H1 (cell line): ENCODE measurements around the gene RAB40C.

Experiments used
- CREB1 ChIP-seq: IDR thresholded peaks from 2 replicates; pipeline ENCODE4 v1.6.1; 2012; ENCODE audit warnings: inconsistent platforms
- CTCF ChIP-seq, 3 experiments: IDR thresholded peaks; 1 replicate in 2 of 3; 2 replicates in 1 of 3; pipeline versions ENCODE4 v1.5.1 to v1.6.1; 2011; ENCODE audit warnings: low read length in 3 of 3, mild to moderate bottlenecking in 3 of 3, inconsistent platforms in 2 of 3, low read depth in 1 of 3, moderate library complexity in 1 of 3; ENCODE audit not compliant: insufficient read depth in 1 of 3; ENCODE audit errors: control extremely low read depth in 1 of 3
- EGR1 ChIP-seq: IDR thresholded peaks from 2 replicates; pipeline ENCODE4 v1.6.1; 2011; ENCODE audit warnings: low read depth, low read length, borderline replicate concordance
- HDAC2 ChIP-seq, 2 experiments: fragments of 300-600 bp in 1 of 2; sonication (generic) in 1 of 2; IDR thresholded peaks; 2 replicates each; pipeline ENCODE4 v1.6.1; 2011 to 2012; ENCODE audit warnings: low read depth in 2 of 2, low read length in 2 of 2, mild to moderate bottlenecking in 2 of 2, moderate library complexity in 2 of 2, borderline replicate concordance in 1 of 2, inconsistent platforms in 1 of 2
- MAX ChIP-seq: IDR thresholded peaks from 2 replicates; pipeline ENCODE4 v1.6.1; 2012; ENCODE audit warnings: inconsistent platforms
- POLR2A ChIP-seq, 2 experiments: IDR thresholded peaks; 1 replicate in 1 of 2; 2 replicates in 1 of 2; pipeline ENCODE4 v1.6.1; 2011; ENCODE audit warnings: low read depth in 2 of 2, low read length in 2 of 2, mild to moderate bottlenecking in 2 of 2; ENCODE audit errors: control extremely low read depth in 1 of 2
- POLR2AphosphoS5 ChIP-seq: IDR thresholded peaks from 2 replicates; pipeline ENCODE4 v1.6.1; 2011; ENCODE audit warnings: low read depth, low read length
- RAD21 ChIP-seq, 2 experiments: IDR thresholded peaks in 1 of 2; conservative IDR thresholded peaks in 1 of 2; 2 replicates each; pipeline ENCODE4 v1.6.1; 2011; ENCODE audit warnings: low read depth in 2 of 2, low read length in 2 of 2, improper control_type of control experiment in 1 of 2, inconsistent platforms in 1 of 2, mild to moderate bottlenecking in 1 of 2, moderate library complexity in 1 of 2
- TCF12 ChIP-seq: IDR thresholded peaks from 2 replicates; pipeline ENCODE4 v1.6.1; 2011; ENCODE audit warnings: low read depth, mild to moderate bottlenecking, low read length
- YY1 ChIP-seq: IDR thresholded peaks from 2 replicates; pipeline ENCODE4 v1.6.1; 2011; ENCODE audit warnings: low read depth, mild to moderate bottlenecking, low read length
- ZNF274 ChIP-seq: IDR thresholded peaks from 2 replicates; pipeline ENCODE4 v1.7.0; 2012; ENCODE audit warnings: low read length, borderline replicate concordance; ENCODE audit errors: extremely low read depth

GRCh38 chr16:586047-586644, 3.7 kb upstream of the RAB40C start:
- TF ChIP-seq CTCF (IDR thresholded peaks at IDR 0.05; ENCODE audit: control extremely low read depth in 1 of 3, insufficient read depth in 1 of 3, low read depth in 1 of 3, low read length in 3 of 3) (no peak), ZNF274 (no peak), RAD21 (IDR thresholded peaks at IDR 0.05 in 1 of 2, conservative IDR thresholded peaks at IDR 0.05 in 1 of 2; ENCODE audit: low read depth in 2 of 2, low read length in 2 of 2) (no peak), POLR2A (IDR thresholded peaks at IDR 0.05; ENCODE audit: control extremely low read depth in 1 of 2, low read depth in 2 of 2, low read length in 2 of 2) (no peak), TCF12 (no peak), EGR1 (no peak), MAX (no peak), YY1 (no peak), CREB1 (no peak), POLR2AphosphoS5 (no peak), HDAC2 (IDR thresholded peaks at IDR 0.05; ENCODE audit: borderline replicate concordance in 1 of 2, low read depth in 2 of 2, low read length in 2 of 2) (no peak)
